HAP-1 (cell line): Measurements from ENCODE around the gene TPD52L1.

Experiments used
- DNase-seq, 2 experiments: peaks; one replicate each; pipeline ENCODE4 v3.0.0-alpha.2; 2016 to 2020; ENCODE audit warnings: low spot score in 2 of 2
- H3K27me3 ChIP-seq: fragments of 250-450 bp; sonication (Bioruptor Pico); 2 replicates; pipeline ENCODE4 v1.5.1; 2020; ENCODE audit warnings: low read depth, mild to moderate bottlenecking, moderate library complexity
- H3K36me3 ChIP-seq: fragments of 250-450 bp; sonication (Bioruptor Pico); replicated peaks from 2 replicates; pipeline ENCODE4 v1.5.1; 2020; ENCODE audit warnings: mild to moderate bottlenecking
- H3K4me1 ChIP-seq: fragments of 250-450 bp; sonication (Bioruptor Pico); 2 replicates; pipeline ENCODE4 v1.5.1; 2020; ENCODE audit warnings: mild to moderate bottlenecking
- H3K4me3 ChIP-seq: fragments of 250-450 bp; sonication (Bioruptor Pico); 2 replicates; pipeline ENCODE4 v1.5.1; 2020; ENCODE audit warnings: mild to moderate bottlenecking, moderate library complexity
- H3K9me3 ChIP-seq: fragments of 250-450 bp; sonication (Bioruptor Pico); 2 replicates; pipeline ENCODE4 v1.5.1; 2020; ENCODE audit warnings: mild to moderate bottlenecking, moderate library complexity
- in situ Hi-C: fragments of 300-500 bp; cut with MboI; formaldehyde crosslinking; loops from 3 replicates; pipeline ENCODE4 v1.14.3; 2020; ENCODE audit warnings: low sequenced_read_pairs, inconsistent platforms, mixed read lengths

The TPD52L1 gene

DNA sequence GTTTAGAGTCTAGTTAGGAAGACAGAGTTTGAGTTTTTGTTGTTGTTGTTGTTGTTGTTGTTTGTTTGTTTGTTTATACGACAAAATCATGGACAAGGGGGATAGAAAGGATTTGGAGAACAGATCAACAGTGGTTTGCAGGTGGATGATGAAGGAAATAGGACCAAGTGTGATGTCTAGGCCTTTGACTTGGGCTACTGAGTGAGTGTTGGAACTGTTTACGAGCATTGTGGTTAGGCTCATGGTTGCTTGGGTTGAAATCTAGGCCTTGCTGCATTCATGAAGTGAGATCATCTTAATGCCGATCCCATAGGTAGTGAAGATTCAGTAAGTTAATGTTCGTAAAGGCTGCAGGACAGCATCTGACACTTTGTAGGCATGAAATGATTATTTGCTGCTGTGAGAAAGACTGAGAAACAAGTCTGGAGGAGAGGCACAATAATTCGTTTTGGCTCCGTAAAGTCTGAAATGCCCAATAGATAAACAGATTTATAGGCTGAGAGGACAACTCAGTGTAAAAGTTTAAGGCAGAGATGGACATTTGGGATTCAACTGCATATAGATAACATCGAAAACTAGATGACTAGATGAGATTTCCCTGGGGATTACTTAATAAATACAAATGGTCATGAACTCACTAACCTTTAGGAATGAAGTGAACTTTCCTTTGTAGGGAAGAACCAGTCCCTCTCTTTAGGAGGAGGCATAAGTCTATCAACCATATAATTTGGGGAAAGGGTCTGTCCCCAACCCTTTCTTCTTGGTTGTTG, 78.2 kb downstream of the TPD52L1 start:
- in situ Hi-C loops = no loop called here
- Histone ChIP-seq H3K4me1 (peaks cover 13% of the 10 kb centered on the region), H3K9me3 (no peaks in the 10 kb centered on the region), H3K4me3 (no peak overlapping the region), H3K36me3 (no peaks in the 10 kb centered on the region), H3K27me3 (no peaks in the 10 kb centered on the region)
- no peak for DNase-seq

DNA sequence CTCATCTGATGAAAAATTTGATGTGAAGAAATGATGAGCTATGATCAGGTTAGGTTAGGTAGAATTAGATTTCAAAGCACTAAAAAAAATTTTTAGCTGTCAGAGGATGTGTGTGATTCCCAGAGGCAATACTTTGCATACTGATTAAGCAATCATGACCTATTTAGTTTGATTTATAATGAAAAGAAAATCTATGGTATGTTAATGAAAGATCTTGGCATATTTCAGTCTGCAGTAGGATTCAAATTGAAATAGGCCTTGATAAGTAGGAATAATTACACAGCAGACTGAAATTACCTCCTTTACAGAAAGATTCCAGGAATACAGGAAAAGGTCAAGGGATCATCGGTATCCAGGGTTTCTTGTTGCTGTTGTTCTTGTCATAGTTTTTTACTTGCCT, 78.9 kb downstream of the TPD52L1 start:
- in situ Hi-C loops = no loop called here
- H3K4me1 ChIP-seq = peaks cover 13% of the 10 kb centered on the region
- no peaks in the 10 kb centered on the region for H3K27me3 ChIP-seq
- H3K9me3 ChIP-seq = no peaks in the 10 kb centered on the region
- no peak overlapping the region for H3K4me3 ChIP-seq
- no peak for DNase-seq
- no peaks in the 10 kb centered on the region for H3K36me3 ChIP-seq

GRCh38 chr6:125233202-125233601, 79.6 kb downstream of the TPD52L1 start:
- in situ Hi-C loops = no loop called here
- H3K4me1 ChIP-seq = peaks cover 10% of the 10 kb centered on the region
- H3K27me3 ChIP-seq = no peaks in the 10 kb centered on the region

GRCh38 chr6:125236536-125237327, 83.2 kb downstream of the TPD52L1 start:
- in situ Hi-C loops = no loop called here
- Histone ChIP-seq H3K4me3 (no peak overlapping the region), H3K36me3 (no peaks in the 10 kb centered on the region), H3K27me3 (no peaks in the 10 kb centered on the region), H3K9me3 (peaks cover 8% of the 10 kb centered on the region; the same call in 1 of the 2 replicates), H3K4me1 (peaks cover 10% of the 10 kb centered on the region)
- no peak for DNase-seq

More at GRCh38 chr6:125233202-125233601, 79.6 kb downstream of the TPD52L1 start:
- no peaks in the 10 kb centered on the region for H3K36me3 ChIP-seq
- H3K9me3 ChIP-seq = no peaks in the 10 kb centered on the region
- H3K4me3 ChIP-seq = no peak overlapping the region
- peak in 1 of 2 experiments; percentile 45 for DNase-seq

DNA sequence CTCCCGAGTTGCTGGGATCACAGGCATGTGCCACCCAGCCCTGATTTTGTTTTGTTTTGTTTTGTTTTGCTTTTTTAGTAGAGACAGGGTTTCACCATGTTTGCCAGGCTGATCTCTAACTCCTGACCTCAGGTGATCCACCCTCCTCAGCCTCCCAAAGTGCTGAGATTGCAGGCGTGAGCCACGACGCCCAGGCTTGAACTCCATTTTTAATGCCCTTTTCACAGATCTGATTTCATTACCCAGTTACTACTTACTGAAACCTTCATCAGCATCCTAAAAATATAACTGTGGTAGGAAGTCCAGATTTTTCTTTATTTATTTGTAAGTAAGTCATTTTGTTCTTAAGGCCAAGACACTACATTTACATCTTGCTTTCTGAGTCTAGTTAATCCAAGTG, 84.2 kb downstream of the TPD52L1 start:
- Histone ChIP-seq H3K4me3 (no peak overlapping the region), H3K36me3 (no peaks in the 10 kb centered on the region), H3K9me3 (peaks cover 14% of the 10 kb centered on the region), H3K4me1 (peaks cover 5% of the 10 kb centered on the region), H3K27me3 (no peaks in the 10 kb centered on the region)
- DNase-seq = no peak
- in situ Hi-C loops = no loop called here

DNA sequence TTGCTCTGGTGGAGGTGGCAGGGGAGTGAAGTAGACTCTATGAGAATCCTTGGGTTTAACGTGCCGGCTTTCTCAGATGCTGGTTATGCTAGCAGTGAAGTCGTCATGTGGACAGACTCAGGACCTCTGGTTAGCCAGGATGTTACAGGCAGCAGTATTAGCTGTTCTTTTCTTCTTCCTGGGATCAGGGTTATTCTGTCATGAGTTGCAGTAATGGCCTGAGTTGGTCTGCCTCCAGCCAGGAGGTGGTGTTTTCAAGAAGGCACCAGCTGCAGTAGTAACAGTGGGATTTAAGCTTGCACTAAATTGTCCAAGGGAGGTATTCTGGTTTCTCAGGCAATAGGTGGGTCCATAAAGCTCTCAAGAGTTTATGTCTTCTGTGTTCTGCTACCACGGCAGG, 91.5 kb downstream of the TPD52L1 start:
- in situ Hi-C loops = no loop called here
- DNase-seq = no peak
- H3K9me3 ChIP-seq = peaks cover 13% of the 10 kb centered on the region

GRCh38 chr6:125245523-125246264, 92.1 kb downstream of the TPD52L1 start:
- in situ Hi-C loops = no loop called here
- H3K9me3 ChIP-seq = peaks cover 8% of the 10 kb centered on the region; the same call in 1 of the 2 replicates
- H3K4me1 ChIP-seq = peaks cover 9% of the 10 kb centered on the region
- DNase-seq = no peak
- H3K27me3 ChIP-seq = no peaks in the 10 kb centered on the region
- no peak overlapping the region for H3K4me3 ChIP-seq
- H3K36me3 ChIP-seq = no peaks in the 10 kb centered on the region

More for the DNA sequence above, 91.5 kb downstream of the TPD52L1 start:
- Histone ChIP-seq H3K4me1 (peaks cover 3% of the 10 kb centered on the region), H3K27me3 (no peaks in the 10 kb centered on the region), H3K36me3 (no peaks in the 10 kb centered on the region), H3K4me3 (no peak overlapping the region)

DNA sequence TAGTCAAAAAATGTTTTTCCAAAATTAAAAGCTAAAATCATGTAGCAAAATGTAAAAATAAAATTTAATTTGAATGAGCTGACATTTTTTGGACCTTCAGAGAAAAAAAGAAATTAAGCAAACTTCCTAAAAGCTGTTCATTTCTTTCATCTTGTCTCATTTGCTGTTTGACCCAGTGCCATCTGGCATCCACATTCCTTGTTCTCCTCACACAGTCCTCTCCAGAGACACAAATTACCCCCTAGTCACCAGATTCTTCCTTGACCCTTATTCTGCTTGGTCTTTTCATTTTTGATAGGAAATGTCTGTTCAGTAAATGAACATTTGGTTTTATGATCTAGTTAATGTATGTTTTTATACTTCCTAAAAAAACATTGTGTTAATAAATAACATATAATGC, 93.0 kb downstream of the TPD52L1 start:
- peaks cover 8% of the 10 kb centered on the region; the same call in 1 of the 2 replicates for H3K9me3 ChIP-seq
- DNase-seq = no peak
- in situ Hi-C loops = no loop called here
- peaks cover 13% of the 10 kb centered on the region for H3K4me1 ChIP-seq
- no peaks in the 10 kb centered on the region for H3K27me3 ChIP-seq
- no peak overlapping the region for H3K4me3 ChIP-seq
- H3K36me3 ChIP-seq = no peaks in the 10 kb centered on the region

DNA sequence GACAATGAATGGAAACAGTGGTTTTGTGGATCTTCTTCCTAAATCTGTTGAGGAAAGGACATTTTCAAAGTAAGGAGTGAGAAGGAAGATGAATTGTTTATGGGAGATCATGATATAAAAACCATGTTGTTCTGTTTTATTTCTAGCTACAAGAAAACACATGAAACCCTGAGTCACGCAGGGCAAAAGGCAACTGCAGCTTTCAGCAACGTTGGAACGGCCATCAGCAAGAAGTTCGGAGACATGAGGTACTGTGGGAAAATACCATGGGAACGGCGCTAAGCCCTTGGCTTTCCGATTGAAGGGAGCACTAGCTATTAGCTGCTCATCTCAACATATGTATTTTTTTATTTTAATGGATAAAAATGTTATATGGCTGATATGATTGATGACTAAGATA, 94.6 kb downstream of the TPD52L1 start:
- DNase-seq = no peak
- Histone ChIP-seq H3K9me3 (0 out of 2 replicates have a peak, but pooled peaks cover 2% of the 10 kb centered on the region), H3K4me1 (peaks cover 13% of the 10 kb centered on the region), H3K27me3 (no peaks in the 10 kb centered on the region), H3K4me3 (no peak overlapping the region), H3K36me3 (no peaks in the 10 kb centered on the region)
- in situ Hi-C loops = no loop called here

- peak in 1 of 2 experiments; percentile 84 for DNase-seq
- Histone ChIP-seq H3K9me3 (no peaks in the 10 kb centered on the region), H3K4me1 (peaks cover 18% of the 10 kb centered on the region), H3K27me3 (no peaks in the 10 kb centered on the region), H3K36me3 (no peaks in the 10 kb centered on the region), H3K4me3 (no peak overlapping the region)
- in situ Hi-C loops = no loop called here
These were observed 96.9 kb downstream of the TPD52L1 start for GRCh38 chr6:125250511-125250910.

DNA sequence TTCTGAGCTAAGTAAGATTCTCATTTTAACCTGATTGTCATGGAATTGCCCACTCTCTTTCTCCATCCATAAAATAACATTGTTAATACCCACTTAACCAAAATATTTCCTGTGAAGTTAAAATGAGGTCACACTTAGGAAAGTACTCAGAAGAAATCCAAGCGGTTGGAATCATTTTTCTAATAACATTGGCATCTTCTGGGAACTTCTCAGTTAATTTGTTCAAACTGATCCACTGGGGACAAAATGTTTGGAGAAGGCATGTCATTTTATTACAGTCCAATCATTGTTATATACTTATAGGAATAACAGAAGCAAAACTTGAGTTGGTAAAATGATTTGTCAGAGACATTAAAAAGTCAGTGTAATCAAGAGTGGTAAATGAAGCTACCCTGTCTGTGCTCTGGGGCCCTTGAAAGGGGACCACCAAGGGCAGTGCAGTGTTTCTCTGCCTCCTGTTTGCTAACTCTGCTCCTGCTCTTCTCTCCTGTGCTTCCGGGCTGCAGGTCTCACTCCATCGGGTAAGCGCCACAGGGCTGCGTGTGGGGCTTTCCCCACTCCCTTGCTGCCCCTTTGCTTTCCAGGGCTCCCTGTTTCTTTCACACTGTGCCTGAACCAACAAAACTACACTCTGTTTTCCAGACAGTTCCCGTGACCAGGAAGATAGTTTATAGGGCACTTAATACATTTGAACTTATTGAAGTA, 98.1 kb downstream of the TPD52L1 start:
- no peaks in the 10 kb centered on the region for H3K9me3 ChIP-seq
- in situ Hi-C loops = no loop called here

GRCh38 chr6:125252891-125253290, 99.3 kb downstream of the TPD52L1 start:
- in situ Hi-C loops = no loop called here
- no peaks in the 10 kb centered on the region for H3K9me3 ChIP-seq
- no peaks in the 10 kb centered on the region for H3K36me3 ChIP-seq
- DNase-seq = no peak
- peaks cover 18% of the 10 kb centered on the region for H3K4me1 ChIP-seq
- no peak overlapping the region for H3K4me3 ChIP-seq
- no peaks in the 10 kb centered on the region for H3K27me3 ChIP-seq

More for the DNA sequence above, 98.1 kb downstream of the TPD52L1 start:
- Histone ChIP-seq H3K27me3 (no peaks in the 10 kb centered on the region), H3K36me3 (no peaks in the 10 kb centered on the region), H3K4me1 (peaks cover 18% of the 10 kb centered on the region), H3K4me3 (no peak overlapping the region)
- no peak for DNase-seq

- H3K4me1 ChIP-seq = peaks cover 18% of the 10 kb centered on the region
- H3K27me3 ChIP-seq = no peaks in the 10 kb centered on the region
- DNase-seq = peak in 1 of 2 experiments; percentile 8
- H3K9me3 ChIP-seq = no peaks in the 10 kb centered on the region
- in situ Hi-C loops = no loop called here
- H3K36me3 ChIP-seq = no peaks in the 10 kb centered on the region
- no peak overlapping the region for H3K4me3 ChIP-seq
These were observed 100.3 kb downstream of the TPD52L1 start for GRCh38 chr6:125253881-125254280.
